HG03558 (cell line): ENCODE measurements around the gene CACNA2D3.
"Not testable (repeated sequence)": the region's sequence is repeated elsewhere in the genome, so short reads cannot be mapped to it uniquely, and the experiment has no call there.

ENCODE experiments used
- ATAC-seq: cut with Tn5 transposase; IDR thresholded peaks from one replicate; pipeline ENCODE4 v1.9.1; 2021; ENCODE audit warnings: moderate number of reproducible peaks; ENCODE audit not compliant: unreplicated experiment; ENCODE audit errors: extremely low read depth

The CACNA2D3 gene

GRCh38 chr3:54122324-54123002 is at the start of gene CACNA2D3:
CACNA2D3 (plus strand) TSS chr3:54122552.
- no peak for ATAC-seq

- no peak for ATAC-seq
Observed at GRCh38 chr3:54073386-54073785, 49.0 kb upstream of the CACNA2D3 start.

GRCh38 chr3:54079314-54079713 is 43.0 kb upstream of the CACNA2D3 start:
- ATAC-seq = no peak

- ATAC-seq = no peak
Observed at GRCh38 chr3:54079730-54080325, 42.5 kb upstream of the CACNA2D3 start.

GRCh38 chr3:54083921-54084320 is 38.4 kb upstream of the CACNA2D3 start:
- no peak for ATAC-seq

- no peak for ATAC-seq
Observed at GRCh38 chr3:54085936-54086335, 36.4 kb upstream of the CACNA2D3 start.

- ATAC-seq = no peak
Observed at GRCh38 chr3:54086652-54087405, 35.5 kb upstream of the CACNA2D3 start.

- no peak for ATAC-seq
Observed at GRCh38 chr3:54087581-54088410, 34.6 kb upstream of the CACNA2D3 start.

- ATAC-seq = no peak
Observed at GRCh38 chr3:54093491-54094248, 28.7 kb upstream of the CACNA2D3 start.

- ATAC-seq = no peak
Observed at GRCh38 chr3:54094926-54095325, 27.4 kb upstream of the CACNA2D3 start.

GRCh38 chr3:54099381-54099780 is 23.0 kb upstream of the CACNA2D3 start:
- ATAC-seq = no peak

GRCh38 chr3:54104084-54104483 is 18.3 kb upstream of the CACNA2D3 start:
- no peak for ATAC-seq

GRCh38 chr3:54116129-54116528 is 6.2 kb upstream of the CACNA2D3 start:
- not testable (repeated sequence) for ATAC-seq

- peak; percentile 65 for ATAC-seq
Observed at GRCh38 chr3:54120657-54121413, 1.5 kb upstream of the CACNA2D3 start.

- ATAC-seq = no peak
Observed at GRCh38 chr3:54121414-54122323, 683 bp upstream of the CACNA2D3 start.

- ATAC-seq = no peak
Observed at GRCh38 chr3:54123003-54123775, 837 bp downstream of the CACNA2D3 start.

GRCh38 chr3:54123776-54124196 is 1.4 kb downstream of the CACNA2D3 start:
- no peak for ATAC-seq
